ENCODE data around the gene GLIPR2. TPM values are rescaled to one million over a fixed set of nuclear protein-coding genes. Genes with fewer than 3 reads are reported as not detected.
"Not testable (repeated sequence)": the region's sequence is repeated elsewhere in the genome, so short reads cannot be mapped to it uniquely, and the experiment has no call there.

The GLIPR2 gene
- total RNA-seq, 1 experiment from 2014 or later, result 5.6 TPM

GRCh38 chr9:36170531-36170930 is 34.0 kb downstream of the GLIPR2 start:
- in situ Hi-C loops (cut with HindIII; ENCODE audit: low pct_unique_long_range_greater_than_20kb, low sequenced_read_pairs), result no loop called here
- DNase-seq (ENCODE audit: low read depth, low spot score), result no peak

GRCh38 chr9:36173861-36174260 is 37.3 kb downstream of the GLIPR2 start:
- in situ Hi-C loops (cut with HindIII; ENCODE audit: low pct_unique_long_range_greater_than_20kb, low sequenced_read_pairs), result no loop called here
- no peak for DNase-seq (ENCODE audit: low read depth, low spot score)

- no peak for DNase-seq (ENCODE audit: low read depth, low spot score)
- in situ Hi-C loops (cut with HindIII; ENCODE audit: low pct_unique_long_range_greater_than_20kb, low sequenced_read_pairs), result no loop called here
These were observed 37.7 kb downstream of the GLIPR2 start for GRCh38 chr9:36174271-36174670.

- no peak for DNase-seq (ENCODE audit: low read depth, low spot score)
- in situ Hi-C loops (cut with HindIII; ENCODE audit: low pct_unique_long_range_greater_than_20kb, low sequenced_read_pairs), result no loop called here
These were observed 38.2 kb downstream of the GLIPR2 start for GRCh38 chr9:36174731-36175130.

- in situ Hi-C loops (cut with HindIII; ENCODE audit: low pct_unique_long_range_greater_than_20kb, low sequenced_read_pairs); DNase-seq (ENCODE audit: low read depth, low spot score): not testable (repeated sequence)
These were observed 38.7 kb downstream of the GLIPR2 start for GRCh38 chr9:36175209-36175608.

GRCh38 chr9:36176496-36176895 is 40.0 kb downstream of the GLIPR2 start:
- in situ Hi-C loops (cut with HindIII; ENCODE audit: low pct_unique_long_range_greater_than_20kb, low sequenced_read_pairs); DNase-seq (ENCODE audit: low read depth, low spot score): not testable (repeated sequence)

GRCh38 chr9:36177571-36177970 is 41.0 kb downstream of the GLIPR2 start:
- in situ Hi-C loops (cut with HindIII; ENCODE audit: low pct_unique_long_range_greater_than_20kb, low sequenced_read_pairs), result no loop called here

GRCh38 chr9:36180243-36180642 is 43.7 kb downstream of the GLIPR2 start:
- in situ Hi-C loops (cut with HindIII; ENCODE audit: low pct_unique_long_range_greater_than_20kb, low sequenced_read_pairs); DNase-seq (ENCODE audit: low read depth, low spot score): not testable (repeated sequence)

More at GRCh38 chr9:36177571-36177970, 41.0 kb downstream of the GLIPR2 start:
- DNase-seq (ENCODE audit: low read depth, low spot score), result no peak

- in situ Hi-C loops (cut with HindIII; ENCODE audit: low pct_unique_long_range_greater_than_20kb, low sequenced_read_pairs), result no loop called here
- no peak for DNase-seq (ENCODE audit: low read depth, low spot score)
These were observed 50.9 kb downstream of the GLIPR2 start for GRCh38 chr9:36187414-36187813.

GRCh38 chr9:36188212-36188611 is 51.7 kb downstream of the GLIPR2 start:
- DNase-seq (ENCODE audit: low read depth, low spot score), result no peak
- in situ Hi-C loops (cut with HindIII; ENCODE audit: low pct_unique_long_range_greater_than_20kb, low sequenced_read_pairs), result no loop called here

GRCh38 chr9:36189976-36190375 is 53.4 kb downstream of the GLIPR2 start:
- DNase-seq (ENCODE audit: low read depth, low spot score), result peak; percentile 7
- in situ Hi-C loops (cut with HindIII; ENCODE audit: low pct_unique_long_range_greater_than_20kb, low sequenced_read_pairs), result no loop called here

GRCh38 chr9:36190388-36191289 is 54.1 kb downstream of the GLIPR2 start, which contains the start of gene CLTA:
TSS of gene CLTA (plus strand) at chr9:36190921. CDS start at chr9:36191057, 136 bp downstream.
- peak; percentile 98 for DNase-seq (ENCODE audit: low read depth, low spot score)
- in situ Hi-C loops (cut with HindIII; ENCODE audit: low pct_unique_long_range_greater_than_20kb, low sequenced_read_pairs), result no loop called here

GRCh38 chr9:36191290-36191645 is 54.7 kb downstream of the GLIPR2 start:
- DNase-seq (ENCODE audit: low read depth, low spot score), result no peak
- in situ Hi-C loops (cut with HindIII; ENCODE audit: low pct_unique_long_range_greater_than_20kb, low sequenced_read_pairs), result no loop called here

- in situ Hi-C loops (cut with HindIII; ENCODE audit: low pct_unique_long_range_greater_than_20kb, low sequenced_read_pairs), result no loop called here
- DNase-seq (ENCODE audit: low read depth, low spot score), result no peak
These were observed 55.2 kb downstream of the GLIPR2 start for GRCh38 chr9:36191686-36192085.

- in situ Hi-C loops (cut with HindIII; ENCODE audit: low pct_unique_long_range_greater_than_20kb, low sequenced_read_pairs), result no loop called here
- no peak for DNase-seq (ENCODE audit: low read depth, low spot score)
These were observed 55.7 kb downstream of the GLIPR2 start for GRCh38 chr9:36192196-36192595.

GRCh38 chr9:36193023-36193422 is 56.5 kb downstream of the GLIPR2 start:
- in situ Hi-C loops (cut with HindIII; ENCODE audit: low pct_unique_long_range_greater_than_20kb, low sequenced_read_pairs), result no loop called here
- no peak for DNase-seq (ENCODE audit: low read depth, low spot score)

- in situ Hi-C loops (cut with HindIII; ENCODE audit: low pct_unique_long_range_greater_than_20kb, low sequenced_read_pairs), result no loop called here
- no peak for DNase-seq (ENCODE audit: low read depth, low spot score)
These were observed 57.9 kb downstream of the GLIPR2 start for GRCh38 chr9:36194326-36195000.

- in situ Hi-C loops (cut with HindIII; ENCODE audit: low pct_unique_long_range_greater_than_20kb, low sequenced_read_pairs), result no loop called here
- DNase-seq (ENCODE audit: low read depth, low spot score), result peak; percentile 27
These were observed 68.5 kb downstream of the GLIPR2 start for GRCh38 chr9:36204906-36205547.

Data from SK-MEL-5 (cell line).